RWPE1 (cell line): ENCODE data around the gene SELENOT.

Experiments used
- CTCF ChIA-PET: fragments of 350-600 bp; sonication (Branson Sonifier 250); formaldehyde crosslinking; extraction: SDS; loops from one replicate; lab custom pipeline; 2021; lab: Yijun Ruan, JAX
- POLR2A ChIA-PET: fragments of 400-600 bp; formaldehyde crosslinking; extraction: SDS; loops from one replicate; lab custom pipeline; 2020; ENCODE audit warnings: antibody characterized with exemption; ENCODE audit not compliant: low non-redundant PET; lab: Yijun Ruan, JAX
- DNase-seq: peaks from one replicate; pipeline ENCODE4 v3.0.0; 2012; ENCODE audit warnings: low spot score
- H3K27ac ChIP-seq: fragments of 450-650 bp; 2 replicates; pipeline ENCODE4 v1.5.1; 2017
- TF ChIP-seq, protein P1 (sequence below): fragments of 450-650 bp; conservative IDR thresholded peaks from 2 replicates; pipeline ENCODE4 v1.5.1; 2017; ENCODE audit warnings: low read depth, mild to moderate bottlenecking

SELENOT gene

DNA sequence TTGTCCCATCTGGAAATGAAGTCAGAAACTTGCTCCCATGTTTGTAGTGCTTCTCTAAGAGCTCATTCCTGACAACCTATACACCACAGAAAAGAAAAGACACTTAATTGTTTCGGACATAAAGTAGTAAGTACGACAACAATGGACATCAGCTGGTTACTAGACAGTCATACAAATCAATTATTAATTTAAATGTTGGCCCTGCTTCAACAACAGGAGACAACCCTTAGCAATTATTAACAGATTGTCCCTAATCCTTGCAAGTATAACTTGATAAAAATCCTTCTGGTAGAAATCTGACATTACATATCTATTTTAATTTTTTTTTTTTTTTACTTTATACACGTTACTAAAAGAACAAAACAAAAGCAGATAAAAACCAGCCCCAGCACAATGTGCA lies 70.8 kb downstream of the SELENOT start:
- CTCF ChIA-PET, result interaction anchor here (0.5 to 0.6 kb wide), 3 partner anchors 89 to 244 kb away, joined by 3 to 6 read pairs (median 3); no protein-coding TSS in a partner anchor
- TF ChIP-seq, protein P1, sequence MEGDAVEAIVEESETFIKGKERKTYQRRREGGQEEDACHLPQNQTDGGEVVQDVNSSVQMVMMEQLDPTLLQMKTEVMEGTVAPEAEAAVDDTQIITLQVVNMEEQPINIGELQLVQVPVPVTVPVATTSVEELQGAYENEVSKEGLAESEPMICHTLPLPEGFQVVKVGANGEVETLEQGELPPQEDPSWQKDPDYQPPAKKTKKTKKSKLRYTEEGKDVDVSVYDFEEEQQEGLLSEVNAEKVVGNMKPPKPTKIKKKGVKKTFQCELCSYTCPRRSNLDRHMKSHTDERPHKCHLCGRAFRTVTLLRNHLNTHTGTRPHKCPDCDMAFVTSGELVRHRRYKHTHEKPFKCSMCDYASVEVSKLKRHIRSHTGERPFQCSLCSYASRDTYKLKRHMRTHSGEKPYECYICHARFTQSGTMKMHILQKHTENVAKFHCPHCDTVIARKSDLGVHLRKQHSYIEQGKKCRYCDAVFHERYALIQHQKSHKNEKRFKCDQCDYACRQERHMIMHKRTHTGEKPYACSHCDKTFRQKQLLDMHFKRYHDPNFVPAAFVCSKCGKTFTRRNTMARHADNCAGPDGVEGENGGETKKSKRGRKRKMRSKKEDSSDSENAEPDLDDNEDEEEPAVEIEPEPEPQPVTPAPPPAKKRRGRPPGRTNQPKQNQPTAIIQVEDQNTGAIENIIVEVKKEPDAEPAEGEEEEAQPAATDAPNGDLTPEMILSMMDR, result no peak
- H3K27ac ChIP-seq, result no peak overlapping the region
- POLR2A ChIA-PET, result no interaction called here
- no peak for DNase-seq

DNA sequence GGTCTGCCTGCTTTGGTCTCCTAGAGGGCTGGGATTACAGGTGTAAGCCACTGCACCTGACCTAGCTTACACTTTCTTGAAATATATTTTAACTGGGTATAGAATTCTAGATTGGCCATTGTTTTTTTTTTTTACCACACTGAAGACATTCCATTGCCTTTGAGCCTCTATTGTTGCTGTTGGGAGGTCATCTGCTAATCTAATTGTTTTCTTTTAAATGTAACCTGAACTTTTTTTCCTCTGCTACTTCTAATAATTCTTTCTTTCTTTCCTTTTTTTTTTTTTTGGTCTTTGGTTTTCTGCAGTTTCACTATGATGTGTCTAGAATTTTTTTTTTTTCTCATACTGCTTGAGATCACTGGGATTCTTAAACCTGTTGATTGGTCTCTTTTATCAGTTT lies 72.5 kb downstream of the SELENOT start:
- CTCF ChIA-PET, result interaction anchor here (0.6 kb wide), 1 partner anchor 704 kb away, joined by 3 read pairs; no protein-coding TSS in a partner anchor
- no peak for DNase-seq
- TF ChIP-seq, protein P1, result no peak
- POLR2A ChIA-PET, result no interaction called here
- H3K27ac ChIP-seq, result no peak overlapping the region
